SH-SY5Y (cell line): ENCODE measurements around the gene CATSPER3.

Experiments
- GATA2 ChIP-seq: IDR thresholded peaks from 2 replicates; pipeline ENCODE4 v1.6.1; 2011; ENCODE audit warnings: mild to moderate bottlenecking, low read depth, low read length
- GATA3 ChIP-seq: IDR thresholded peaks from 2 replicates; pipeline ENCODE4 v1.6.1; 2011; ENCODE audit warnings: low read depth, mild to moderate bottlenecking, low read length, moderate library complexity

Gene CATSPER3

GRCh38 chr5:135015942-135016341, 48.2 kb downstream of the CATSPER3 start:
- TF ChIP-seq GATA2, result no peak
- TF ChIP-seq GATA3, result no peak

DNA sequence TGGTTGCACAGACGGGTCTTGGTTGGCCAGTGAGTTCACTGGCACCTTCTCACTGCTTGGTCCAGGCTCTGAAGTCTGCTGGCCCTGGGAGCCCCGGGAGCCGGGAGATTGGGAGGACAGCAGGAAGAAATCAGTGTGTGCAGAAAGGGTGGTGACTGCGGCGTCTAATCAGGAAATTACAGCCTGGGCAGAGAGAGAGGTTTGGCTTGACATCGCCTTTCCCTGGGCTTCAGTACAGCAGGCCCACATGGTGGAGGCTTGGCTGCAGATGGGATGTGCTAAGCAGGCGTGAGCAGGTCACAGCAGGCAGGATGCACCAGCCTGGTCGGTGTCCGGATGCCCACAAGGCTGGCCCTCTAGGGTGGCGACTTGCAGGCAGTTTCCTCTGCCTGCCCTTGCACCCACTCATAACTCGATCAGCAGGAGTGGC, 49.2 kb downstream of the CATSPER3 start:
- no peak for TF ChIP-seq GATA2
- TF ChIP-seq GATA3, result no peak

DNA sequence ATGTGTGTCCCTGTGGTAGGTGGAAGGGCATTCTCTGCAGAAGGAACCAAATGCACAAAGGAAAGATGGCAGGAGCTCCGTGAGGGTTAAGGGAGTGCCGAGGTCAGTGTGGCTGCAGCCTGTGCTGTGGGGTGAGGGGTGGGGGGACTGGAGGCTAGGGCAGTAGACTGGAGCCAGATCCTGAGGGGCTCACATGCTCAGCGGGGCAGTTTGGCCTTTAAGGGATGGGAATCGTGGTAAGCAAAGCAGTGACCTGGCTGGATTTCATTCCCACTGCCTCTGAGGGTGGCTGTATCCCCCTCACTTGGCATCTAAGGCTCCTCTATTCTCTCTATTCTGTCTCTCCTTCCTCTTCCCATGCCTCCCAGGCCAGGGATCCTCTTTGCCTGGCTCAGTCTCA, 50.8 kb downstream of the CATSPER3 start:
- TF ChIP-seq GATA2, result no peak
- TF ChIP-seq GATA3, result no peak

DNA sequence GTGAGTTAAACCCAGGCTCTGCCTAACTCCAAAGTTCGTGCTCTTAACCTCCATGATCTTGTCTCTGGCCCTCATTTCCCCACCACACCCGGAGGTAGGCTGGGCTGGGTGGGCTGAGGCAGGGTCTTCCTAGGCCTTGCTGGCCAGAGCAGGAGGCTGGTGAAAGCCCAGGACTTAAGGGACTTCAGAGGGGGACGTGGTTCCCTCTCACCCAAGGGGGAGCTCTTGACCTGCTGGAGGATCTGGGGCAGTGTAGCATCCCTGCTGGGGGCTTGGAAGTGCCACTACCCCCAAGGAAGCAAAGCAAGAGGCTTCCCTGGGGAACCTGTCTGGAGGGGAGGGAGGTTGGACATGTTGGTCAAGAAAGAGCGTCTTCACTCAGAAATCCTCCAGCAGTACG, 51.6 kb downstream of the CATSPER3 start:
- TF ChIP-seq GATA3, result no peak
- no peak for TF ChIP-seq GATA2

DNA sequence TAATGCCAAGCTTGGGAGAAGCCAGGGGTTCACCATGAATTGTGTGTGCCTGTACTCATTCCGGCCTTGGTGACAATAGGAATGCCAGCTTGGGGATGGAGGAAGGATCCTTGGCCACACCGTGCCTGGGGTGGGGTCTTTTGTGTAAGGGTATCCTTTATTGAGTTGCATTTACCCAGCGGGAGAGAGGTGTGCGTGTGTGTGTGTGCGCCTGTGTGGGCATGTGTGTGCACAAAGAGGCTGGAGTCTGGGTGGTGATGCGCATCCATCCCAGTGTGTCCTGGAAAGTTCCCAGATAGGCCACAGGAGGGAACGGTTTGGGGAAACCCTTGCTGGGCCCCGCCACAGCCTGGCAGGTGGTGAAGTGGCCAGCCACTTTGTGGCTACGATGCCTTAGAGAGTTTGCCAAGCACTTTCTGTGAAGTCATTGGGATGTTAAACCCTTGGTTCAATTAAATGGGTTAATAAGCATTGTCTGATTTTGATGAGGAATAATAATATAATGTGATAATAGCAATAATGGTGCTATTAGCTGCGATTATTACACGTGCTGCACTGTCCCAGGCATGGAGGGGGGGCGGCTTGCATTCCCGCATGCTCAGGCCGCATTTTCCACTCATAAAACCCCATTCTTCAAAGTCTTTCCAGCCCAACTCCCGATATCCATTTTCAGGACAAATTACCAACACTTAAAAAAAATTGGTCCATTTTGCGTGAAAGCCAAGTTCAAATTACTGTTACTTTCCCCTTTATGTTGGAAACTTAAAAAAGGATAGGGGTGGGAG, 52.6 kb downstream of the CATSPER3 start:
- TF ChIP-seq GATA2 (no peak), GATA3 (no peak)

DNA sequence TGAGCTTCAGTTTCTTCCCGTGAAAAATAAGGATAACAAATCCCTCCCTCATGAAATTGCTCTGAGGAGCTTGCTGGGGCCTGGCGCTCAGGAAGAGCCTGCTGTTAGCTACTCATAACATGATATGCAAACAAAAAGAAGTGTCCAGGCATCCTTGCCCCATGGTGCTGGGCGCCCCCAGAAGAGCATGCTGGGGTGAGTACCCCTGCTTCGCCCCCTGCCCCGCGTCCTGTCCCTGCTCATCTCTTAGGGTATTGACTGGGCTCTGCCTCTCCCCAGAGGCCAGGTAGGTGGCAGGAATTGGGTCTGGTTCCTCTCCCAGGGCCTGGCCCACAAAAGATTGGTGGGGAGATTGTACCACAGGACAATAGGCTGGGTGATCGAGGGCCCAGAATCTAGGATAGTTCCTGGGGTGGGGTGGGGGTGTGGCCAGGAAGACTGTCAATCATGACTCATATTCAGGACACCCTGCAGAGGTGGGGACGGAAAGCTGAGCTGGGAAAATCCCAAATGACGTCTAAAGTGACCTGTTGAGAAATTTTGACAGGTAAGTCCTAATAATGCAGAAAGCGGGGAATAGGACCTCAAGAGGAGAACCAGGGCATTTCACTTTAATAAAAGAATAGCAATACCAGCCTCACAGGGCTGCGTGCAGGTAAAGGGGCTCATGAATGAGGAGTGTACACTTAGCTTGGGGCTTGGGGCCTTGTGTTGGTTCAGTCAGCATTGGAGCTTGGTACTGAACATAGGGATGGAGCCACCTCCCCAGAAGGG, 57.4 kb downstream of the CATSPER3 start:
- TF ChIP-seq GATA2, result no peak
- TF ChIP-seq GATA3, result no peak

- TF ChIP-seq GATA2, result no peak
Measured at GRCh38 chr5:135025730-135026644, 58.3 kb downstream of the CATSPER3 start.

DNA sequence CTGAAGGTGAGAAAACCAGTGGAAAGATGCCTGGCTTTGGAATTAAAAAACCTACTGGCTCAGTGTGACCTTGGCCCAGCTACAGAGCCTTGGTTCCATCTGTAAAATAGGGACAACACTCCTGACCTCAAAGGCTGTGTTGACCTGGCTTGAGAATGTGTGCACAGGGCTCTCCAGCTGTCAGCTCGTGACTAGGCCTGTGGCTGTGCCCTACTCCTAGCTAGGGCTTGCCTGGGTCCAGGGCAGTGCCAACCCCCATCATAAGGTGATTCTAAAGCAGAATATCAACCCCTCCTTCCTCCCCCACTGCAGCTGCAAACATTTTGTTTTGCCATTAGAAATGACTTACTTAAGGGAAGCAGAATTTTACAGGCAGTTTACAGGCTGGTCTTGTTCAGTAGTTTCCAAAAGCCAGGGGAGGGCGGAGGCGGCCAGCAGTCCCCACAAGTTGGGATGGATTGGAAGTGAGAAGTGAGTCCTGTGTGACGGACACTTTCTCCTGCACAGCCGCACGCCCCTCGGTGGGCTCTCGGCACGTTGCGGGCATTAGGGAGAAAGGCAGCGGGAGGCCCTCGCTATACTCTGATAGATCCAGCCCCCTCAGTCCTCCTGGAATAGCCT, 59.0 kb downstream of the CATSPER3 start:
- TF ChIP-seq GATA2 (no peak), GATA3 (no peak)

DNA sequence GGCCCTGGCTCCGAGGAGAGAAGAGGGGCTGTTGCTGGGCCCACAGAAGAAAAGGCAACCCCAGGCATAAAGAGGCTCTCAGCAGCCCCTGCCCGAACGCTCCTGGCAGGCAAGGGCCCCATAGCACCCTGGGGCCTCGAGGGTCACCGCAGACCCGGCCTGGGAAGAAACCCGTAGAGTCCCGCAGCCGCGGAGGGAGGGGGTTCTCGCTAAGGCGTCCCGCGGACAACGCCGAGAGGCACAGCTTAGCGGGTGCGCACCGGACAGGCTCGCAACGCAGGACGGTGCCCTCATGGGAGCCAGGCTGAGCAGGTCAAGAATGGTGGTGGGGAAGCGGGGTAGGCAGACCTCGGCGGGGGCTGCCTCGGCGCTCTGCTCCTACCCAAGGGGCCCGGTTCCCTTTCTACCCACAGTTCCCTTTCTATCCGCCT, 59.6 kb downstream of the CATSPER3 start:
- TF ChIP-seq GATA3 (no peak), GATA2 (no peak)

GRCh38 chr5:135027697-135028615, 60.2 kb downstream of the CATSPER3 start:
- no peak for TF ChIP-seq GATA3
- TF ChIP-seq GATA2, result no peak

- TF ChIP-seq GATA3 (no peak), GATA2 (no peak)
Measured at GRCh38 chr5:135028791-135029476, 61.2 kb downstream of the CATSPER3 start.

- no peak for TF ChIP-seq GATA3
- no peak for TF ChIP-seq GATA2
Measured at GRCh38 chr5:135029477-135030122, 61.9 kb downstream of the CATSPER3 start.
